ENCODE measurements around the gene RIN3. TPM values are rescaled to one million over a fixed set of nuclear protein-coding genes. Genes with fewer than 3 reads are reported as not detected.
"Not testable (repeated sequence)": the region's sequence is repeated elsewhere in the genome, so short reads cannot be mapped to it uniquely, and the experiment has no call there.

RIN3 gene
- total and polyA plus RNA-seq, 2 of the 4 experiments (the other 2 are of a cell fraction), result 2.5 to 11.1 TPM

DNA sequence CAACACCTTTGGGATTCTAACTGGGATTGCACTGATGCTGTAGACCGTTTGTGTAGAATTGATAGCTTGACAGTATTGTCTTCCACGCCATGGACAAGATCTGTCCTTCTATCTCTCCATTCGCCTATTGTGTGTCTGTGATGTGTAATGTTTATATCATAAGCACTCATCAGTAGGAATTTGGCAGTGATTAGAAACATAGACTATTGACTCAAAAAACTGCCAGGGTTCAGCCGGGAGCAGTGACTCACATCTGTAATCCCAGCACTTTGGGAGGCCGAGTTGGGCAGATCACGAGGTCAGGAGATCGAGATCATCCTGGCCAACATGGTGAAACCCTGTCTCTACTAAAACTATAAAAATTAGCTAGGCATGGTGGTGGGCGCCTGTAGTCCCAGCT lies 22.6 kb downstream of the RIN3 start:
- TF ChIP-seq FOS (IDR thresholded peaks at IDR 0.05; ENCODE audit: low read depth, low read length), result 0 out of 2 replicates have a peak, but pooled peaks have one; percentile 31
- TF ChIP-seq, protein P1, sequence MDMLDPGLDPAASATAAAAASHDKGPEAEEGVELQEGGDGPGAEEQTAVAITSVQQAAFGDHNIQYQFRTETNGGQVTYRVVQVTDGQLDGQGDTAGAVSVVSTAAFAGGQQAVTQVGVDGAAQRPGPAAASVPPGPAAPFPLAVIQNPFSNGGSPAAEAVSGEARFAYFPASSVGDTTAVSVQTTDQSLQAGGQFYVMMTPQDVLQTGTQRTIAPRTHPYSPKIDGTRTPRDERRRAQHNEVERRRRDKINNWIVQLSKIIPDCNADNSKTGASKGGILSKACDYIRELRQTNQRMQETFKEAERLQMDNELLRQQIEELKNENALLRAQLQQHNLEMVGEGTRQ (IDR thresholded peaks at IDR 0.05; ENCODE audit: low read depth, low read length), result peak; percentile 28; the same call in 1 of the 2 replicates
- peak overlapping the region; percentile 9; the same call in 1 of the 2 replicates for H3K4me2 ChIP-seq (ENCODE audit: low read depth, low read length)
- peak; percentile 40 for ATAC-seq (ENCODE audit: low read depth)

More for the DNA sequence above, 22.6 kb downstream of the RIN3 start:
- intact Hi-C loops (cut with micrococcal nuclease); H3K56ac ChIP-seq (ENCODE audit: extremely low read depth, insufficient read depth, low read length); H3K27me3 ChIP-seq (ENCODE audit: control insufficient read depth, insufficient read depth, low read length); H3K9me3 ChIP-seq (ENCODE audit: control insufficient read depth, insufficient read depth, low read length); H3K14ac ChIP-seq (replicated peaks; ENCODE audit: low read depth, low read length); H3K9ac ChIP-seq (ENCODE audit: low read depth, low read length); BruUV-seq (replicated peaks); in situ Hi-C loops (cut with MboI; ENCODE audit: low sequenced_read_pairs); H2AFZ ChIP-seq (replicated peaks; ENCODE audit: low read length, poor library complexity); H3K27ac ChIP-seq (ENCODE audit: insufficient read depth, low read length); H3K36me3 ChIP-seq (ENCODE audit: control insufficient read depth, insufficient read depth, low read length); dilution Hi-C loops (cut with HindIII; ENCODE audit: low sequenced_read_pairs, unreplicated experiment); H3K4me3 ChIP-seq (ENCODE audit: insufficient read depth, low read depth, low read length); H4K5ac ChIP-seq (ENCODE audit: low read depth, low read length); POLR2A ChIA-PET (ENCODE audit: unreplicated experiment); H4K91ac ChIP-seq (ENCODE audit: insufficient read depth, low read depth, low read length): not testable (repeated sequence)
- Histone ChIP-seq H3K23ac (ENCODE audit: low read depth, low read length) (0 out of 2 replicates have a peak overlapping the region, but pooled peaks have one; percentile 13), H2BK15ac (ENCODE audit: low read depth, low read length) (peak overlapping the region; percentile 23; the same call in 1 of the 3 replicates), H2BK20ac (ENCODE audit: low read depth, low read length) (peak overlapping the region; percentile 18; the same call in 1 of the 2 replicates), H4K20me1 (ENCODE audit: insufficient read depth, low read length) (peaks cover 16% of the 10 kb centered on the region), H3K79me1 (ENCODE audit: low read depth in 1 of 2, low read length in 2 of 2) (peaks cover 40 to 58% of the 10 kb centered on the region in 2 experiments), H4K8ac (ENCODE audit: low read depth in 2 of 2, low read length in 2 of 2) (peak overlapping the region in 1 of 2 experiments; percentile 4; a peak in 1 of 4 replicates), H2AK9ac (replicated peaks; ENCODE audit: low read depth, low read length, poor library complexity) (peak overlapping the region; percentile 52), H2AK5ac (ENCODE audit: low read depth, low read length) (peak overlapping the region; percentile 18), H3K9me1 (ENCODE audit: insufficient read depth, low read length) (peaks cover 29% of the 10 kb centered on the region), H3K4me1 (ENCODE audit: control insufficient read depth, insufficient read depth, low read length) (peaks cover 19% of the 10 kb centered on the region), H3K4ac (ENCODE audit: low read depth, low read length) (0 out of 2 replicates have a peak overlapping the region, but pooled peaks have one; percentile 3), H3K18ac (ENCODE audit: low read depth, low read length) (peak overlapping the region; percentile 47), H2BK120ac (ENCODE audit: low read depth, low read length) (0 out of 2 replicates have a peak overlapping the region, but pooled peaks have one; percentile 4), H2BK5ac (ENCODE audit: low read depth, low read length, poor library complexity, severe bottlenecking) (peak overlapping the region; percentile 28)
- CTCF ChIA-PET, result interaction anchor here (0.6 kb wide), 1 partner anchor 177 kb away, joined by 3 read pairs; no protein-coding TSS in a partner anchor
- WGBS, 2 experiments (ENCODE audit: extremely low coverage in 2 of 2, insufficient read length in 1 of 2), result no CpG with 5 or more reads among the region's 8 CpGs
- peak; percentile 91 for DNase-seq
